Stimulated activated naive CD4-positive, alpha-beta T cell treated with Interleukin-2 at 50 U/mL for 16 hours (primary cell): ENCODE measurements around the gene PEAR1.

Source experiments
- DNase-seq: peaks from one replicate; lab custom pipeline; 2025; lab: John Stamatoyannopoulos, UW

Gene PEAR1

GRCh38 chr1:156938813-156939212, 45.3 kb downstream of the PEAR1 start:
- no peak for DNase-seq

GRCh38 chr1:156939786-156940334, 46.3 kb downstream of the PEAR1 start:
- DNase-seq = no peak

DNA sequence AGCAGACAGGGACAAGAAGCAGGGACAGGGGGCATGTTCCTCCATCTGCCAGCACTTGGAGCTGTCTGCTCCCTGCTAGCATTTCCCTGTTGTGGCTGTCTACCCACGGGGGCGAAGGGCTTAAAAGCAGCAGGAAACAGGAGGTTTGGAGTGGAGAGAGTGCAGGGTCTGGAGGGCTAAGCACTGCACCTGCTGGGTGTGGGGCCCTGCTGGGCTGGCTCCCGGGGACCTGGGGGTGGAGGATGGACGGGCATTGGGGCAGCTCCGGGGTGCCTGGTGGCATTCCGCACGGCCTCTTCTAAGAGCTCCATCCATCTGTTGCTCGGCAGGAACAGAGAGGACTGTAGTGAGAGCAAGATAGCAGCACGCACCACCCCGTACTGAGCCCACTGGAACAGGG, 48.2 kb downstream of the PEAR1 start:
- DNase-seq = no peak

- DNase-seq = no peak
These were observed 48.7 kb downstream of the PEAR1 start for GRCh38 chr1:156942176-156942575.

- no peak for DNase-seq
These were observed 49.1 kb downstream of the PEAR1 start for GRCh38 chr1:156942576-156942975.

DNA sequence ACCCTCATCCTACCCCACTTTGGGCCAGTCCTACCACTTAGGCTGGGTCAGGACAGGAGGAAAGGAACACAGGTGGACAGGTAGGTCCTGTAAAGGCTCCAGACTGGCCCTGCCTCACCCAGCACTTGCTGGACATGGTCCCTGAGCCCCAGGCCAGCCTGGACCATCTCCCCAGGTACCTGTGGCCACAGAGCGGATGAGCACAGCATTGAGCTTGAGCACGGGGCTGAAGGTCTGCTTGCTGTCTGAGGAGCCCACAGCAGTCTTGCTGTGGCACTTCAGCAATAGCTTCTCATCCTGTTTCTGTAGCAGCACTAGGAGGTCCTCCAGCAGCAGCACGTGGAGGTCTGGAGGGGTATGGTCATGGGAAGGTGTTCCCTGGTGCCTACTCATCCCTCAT, 50.2 kb downstream of the PEAR1 start:
- DNase-seq = no peak

- DNase-seq = no peak
These were observed 50.8 kb downstream of the PEAR1 start for GRCh38 chr1:156944268-156944667.

GRCh38 chr1:156944848-156945247, 51.3 kb downstream of the PEAR1 start:
- no peak for DNase-seq

- no peak for DNase-seq
These were observed 52.6 kb downstream of the PEAR1 start for GRCh38 chr1:156945881-156946661.

GRCh38 chr1:156947127-156947526, 53.6 kb downstream of the PEAR1 start:
- DNase-seq = no peak

- no peak for DNase-seq
These were observed 54.5 kb downstream of the PEAR1 start for GRCh38 chr1:156947818-156948525.

DNA sequence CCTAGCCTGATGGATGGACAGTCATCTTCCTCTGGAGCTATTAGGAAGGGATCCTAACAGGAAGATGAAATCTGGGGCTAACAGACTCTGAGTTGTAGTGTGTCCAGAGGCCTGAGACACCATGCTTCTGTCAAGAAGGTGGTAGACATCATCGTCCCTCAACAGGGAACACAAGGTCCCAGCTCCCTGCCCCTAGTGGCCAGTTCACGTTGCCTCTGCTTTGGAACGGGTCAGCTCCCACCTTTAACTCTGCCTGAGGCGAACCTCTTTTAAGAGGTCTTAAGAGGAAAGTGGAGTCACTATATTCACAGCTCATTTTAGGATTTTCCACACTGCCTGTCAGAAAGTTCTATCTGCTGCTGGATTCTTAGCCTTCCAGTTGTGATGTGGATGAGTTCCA, 55.2 kb downstream of the PEAR1 start:
- DNase-seq = no peak

DNA sequence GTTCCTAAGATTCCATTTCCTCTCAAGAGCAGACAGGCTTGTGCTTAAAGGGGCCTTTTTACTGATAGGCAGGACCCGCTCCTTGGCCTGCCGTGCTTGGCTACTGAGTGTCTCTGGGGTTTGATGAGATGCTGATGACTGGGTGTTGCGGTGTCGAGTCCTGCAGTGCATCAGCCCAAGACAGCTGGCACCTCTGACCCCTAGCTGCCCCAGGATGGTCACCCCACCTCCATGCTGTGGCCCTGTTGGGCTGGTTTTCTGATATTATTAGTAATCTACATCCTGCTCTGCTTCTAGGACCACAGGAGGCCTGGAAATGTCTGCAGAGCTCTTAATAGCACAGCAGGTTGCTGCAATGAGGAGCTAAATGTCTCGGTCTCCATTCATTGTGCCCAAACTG, 55.6 kb downstream of the PEAR1 start:
- DNase-seq = no peak

- DNase-seq = no peak
These were observed 57.9 kb downstream of the PEAR1 start for GRCh38 chr1:156951371-156951770.

DNA sequence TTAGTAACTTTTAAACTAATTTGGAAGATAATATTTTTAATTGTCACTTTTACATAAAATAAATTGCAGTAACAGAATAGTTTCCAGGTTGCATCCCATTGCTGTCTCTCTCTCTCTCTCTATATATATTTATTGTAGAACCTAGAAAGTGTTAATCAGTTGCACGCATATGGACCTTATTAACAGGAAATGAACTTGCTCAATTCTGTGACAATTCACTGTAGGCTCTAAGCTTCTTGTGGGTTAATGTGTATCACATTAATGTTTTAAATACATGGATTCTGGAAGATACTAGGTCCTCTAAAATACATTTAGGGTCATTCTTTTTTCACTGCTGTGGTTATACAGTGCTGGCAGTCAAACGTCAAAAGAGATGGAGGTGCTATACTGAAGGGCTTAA, 60.1 kb downstream of the PEAR1 start:
- no peak for DNase-seq

DNA sequence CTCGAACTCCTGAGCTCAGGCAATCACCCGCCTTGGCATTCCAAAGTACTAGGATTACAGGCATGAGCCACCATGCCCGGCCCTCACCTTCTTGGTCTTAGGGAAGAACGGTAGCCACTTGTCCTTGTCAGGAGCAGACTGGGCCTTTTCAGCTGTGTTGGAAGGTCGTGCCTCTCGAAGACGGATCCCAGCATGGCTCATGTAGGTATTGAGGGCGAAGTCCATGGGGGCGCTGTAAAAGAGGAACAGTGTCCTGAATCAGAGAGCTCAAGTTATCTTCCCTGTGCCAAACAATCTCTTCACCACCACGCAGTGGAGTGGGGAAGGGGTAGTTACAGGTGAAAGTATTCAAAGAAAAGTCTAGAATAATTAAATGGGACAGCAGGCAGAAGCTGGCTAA, 62.8 kb downstream of the PEAR1 start:
- no peak for DNase-seq

GRCh38 chr1:156957634-156958033, 64.1 kb downstream of the PEAR1 start:
- DNase-seq = no peak

- no peak for DNase-seq
These were observed 64.8 kb downstream of the PEAR1 start for GRCh38 chr1:156958247-156958714.

- no peak for DNase-seq
These were observed 65.9 kb downstream of the PEAR1 start for GRCh38 chr1:156959414-156959813.

DNA sequence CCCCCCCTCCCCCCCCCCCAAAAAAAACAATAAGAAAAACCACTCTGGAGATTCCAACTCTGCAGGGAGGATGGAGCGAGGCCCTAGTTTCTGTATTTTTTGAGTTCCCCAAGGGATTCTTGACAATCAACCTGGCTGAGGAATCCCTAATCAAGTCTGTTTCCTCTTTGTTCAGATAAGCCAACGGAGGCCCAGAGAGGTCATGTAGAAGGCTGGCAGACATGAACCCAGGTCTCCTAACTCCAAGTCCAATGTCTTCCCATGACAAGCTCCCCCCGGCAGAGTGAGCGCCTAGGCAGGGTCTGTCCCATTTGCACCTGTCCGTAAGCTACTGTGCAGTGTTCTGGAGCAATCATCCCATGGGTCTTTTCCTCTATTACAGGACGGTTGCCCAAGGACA, 66.4 kb downstream of the PEAR1 start:
- DNase-seq = no peak

- DNase-seq = no peak
These were observed 68.2 kb downstream of the PEAR1 start for GRCh38 chr1:156961709-156962108.

DNA sequence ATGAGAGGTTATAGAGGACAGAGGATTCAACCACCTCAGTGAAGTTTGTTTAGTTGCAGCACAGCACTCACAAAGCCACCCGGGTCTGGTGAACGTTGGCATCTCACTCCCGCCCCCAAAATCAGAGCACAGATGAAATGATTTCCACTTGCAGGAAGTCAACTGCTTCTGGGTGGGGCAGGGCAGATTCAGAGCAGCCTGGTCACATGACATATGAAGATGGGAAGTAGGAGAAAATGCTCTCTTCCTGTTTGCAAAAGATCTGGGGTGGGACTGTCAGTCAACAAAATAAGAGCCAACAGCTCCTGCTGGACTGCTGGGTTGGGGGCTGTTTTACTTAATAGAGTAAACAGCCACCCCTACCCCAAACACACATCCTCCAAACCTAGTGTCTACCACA, 70.1 kb downstream of the PEAR1 start:
- no peak for DNase-seq

DNA sequence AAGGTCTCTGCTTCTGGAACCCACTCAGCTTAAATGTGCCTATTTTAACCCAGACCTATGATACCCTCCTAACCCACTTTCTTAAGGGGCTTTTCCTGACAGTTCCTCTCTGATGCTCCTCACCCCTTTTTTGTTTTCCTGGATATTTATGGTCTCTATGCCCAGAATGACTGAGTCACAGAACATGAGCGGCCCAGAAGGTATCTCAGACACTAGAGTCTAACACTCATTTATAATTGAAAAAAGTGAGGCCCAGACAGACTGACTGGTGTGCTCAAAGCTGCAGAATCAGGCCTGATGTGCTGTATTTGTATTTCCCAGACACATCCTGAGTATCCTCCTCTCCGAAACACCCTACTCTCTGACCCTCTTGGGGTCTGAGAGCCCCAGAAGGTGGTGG, 70.9 kb downstream of the PEAR1 start:
- no peak for DNase-seq
